HUDEP-2 (cell line): ENCODE results near the gene FAM107A.

Experiments
- DNase-seq, 76 experiments: peaks; one replicate each; lab custom pipeline; 2025; ENCODE audit not compliant: unreplicated experiment in 76 of 76; lab: John Stamatoyannopoulos, UW

FAM107A gene

GRCh38 chr3:58520403-58521335, 56.5 kb downstream of the FAM107A start:
- peak in 4 of 76 experiments; percentile 10 to 23 (median 13) for DNase-seq

- no peak for DNase-seq
These were observed 57.4 kb downstream of the FAM107A start for GRCh38 chr3:58519668-58520402.

- no peak for DNase-seq
These were observed 58.9 kb downstream of the FAM107A start for GRCh38 chr3:58518291-58518789.

GRCh38 chr3:58514405-58514804, 62.8 kb downstream of the FAM107A start:
- DNase-seq: no peak
